Cortex of kidney (tissue), 1 donor: ENCODE results near the gene SH3RF3.

Experiments
- DNase-seq: peaks from one replicate; lab custom pipeline; 2025; lab: John Stamatoyannopoulos, UW

Gene SH3RF3

GRCh38 chr2:109182426-109182825 is 53.4 kb downstream of the SH3RF3 start:
- DNase-seq, result no peak

- no peak for DNase-seq
These were observed 54.9 kb downstream of the SH3RF3 start for GRCh38 chr2:109183871-109184270.

GRCh38 chr2:109184368-109184767 is 55.4 kb downstream of the SH3RF3 start:
- DNase-seq, result no peak

- DNase-seq, result no peak
These were observed 56.3 kb downstream of the SH3RF3 start for GRCh38 chr2:109185338-109185737.

GRCh38 chr2:109185821-109186570 is 57.0 kb downstream of the SH3RF3 start:
- DNase-seq, result no peak

GRCh38 chr2:109186656-109187250 is 57.7 kb downstream of the SH3RF3 start:
- no peak for DNase-seq

- DNase-seq, result no peak
These were observed 58.9 kb downstream of the SH3RF3 start for GRCh38 chr2:109187711-109188495.

- DNase-seq, result no peak
These were observed 59.5 kb downstream of the SH3RF3 start for GRCh38 chr2:109188496-109188890.

GRCh38 chr2:109188898-109189297 is 59.9 kb downstream of the SH3RF3 start:
- DNase-seq, result no peak

- DNase-seq, result no peak
These were observed 60.7 kb downstream of the SH3RF3 start for GRCh38 chr2:109189751-109190150.

GRCh38 chr2:109193807-109194619 is 65.0 kb downstream of the SH3RF3 start:
- no peak for DNase-seq

GRCh38 chr2:109194620-109194937 is 65.6 kb downstream of the SH3RF3 start:
- DNase-seq, result no peak

- no peak for DNase-seq
These were observed 66.4 kb downstream of the SH3RF3 start for GRCh38 chr2:109195193-109196045.

GRCh38 chr2:109196081-109196875 is 67.3 kb downstream of the SH3RF3 start:
- no peak for DNase-seq

GRCh38 chr2:109197491-109198418 is 68.8 kb downstream of the SH3RF3 start:
- DNase-seq, result no peak

GRCh38 chr2:109199790-109200189 is 70.8 kb downstream of the SH3RF3 start:
- no peak for DNase-seq

GRCh38 chr2:109200616-109201464 is 71.8 kb downstream of the SH3RF3 start:
- no peak for DNase-seq
